SIG-M5 (cell line): ENCODE data around the gene TBC1D4.

Experiments
- DNase-seq: peaks from one replicate; lab custom pipeline; 2025; lab: John Stamatoyannopoulos, UW

Gene TBC1D4

DNA sequence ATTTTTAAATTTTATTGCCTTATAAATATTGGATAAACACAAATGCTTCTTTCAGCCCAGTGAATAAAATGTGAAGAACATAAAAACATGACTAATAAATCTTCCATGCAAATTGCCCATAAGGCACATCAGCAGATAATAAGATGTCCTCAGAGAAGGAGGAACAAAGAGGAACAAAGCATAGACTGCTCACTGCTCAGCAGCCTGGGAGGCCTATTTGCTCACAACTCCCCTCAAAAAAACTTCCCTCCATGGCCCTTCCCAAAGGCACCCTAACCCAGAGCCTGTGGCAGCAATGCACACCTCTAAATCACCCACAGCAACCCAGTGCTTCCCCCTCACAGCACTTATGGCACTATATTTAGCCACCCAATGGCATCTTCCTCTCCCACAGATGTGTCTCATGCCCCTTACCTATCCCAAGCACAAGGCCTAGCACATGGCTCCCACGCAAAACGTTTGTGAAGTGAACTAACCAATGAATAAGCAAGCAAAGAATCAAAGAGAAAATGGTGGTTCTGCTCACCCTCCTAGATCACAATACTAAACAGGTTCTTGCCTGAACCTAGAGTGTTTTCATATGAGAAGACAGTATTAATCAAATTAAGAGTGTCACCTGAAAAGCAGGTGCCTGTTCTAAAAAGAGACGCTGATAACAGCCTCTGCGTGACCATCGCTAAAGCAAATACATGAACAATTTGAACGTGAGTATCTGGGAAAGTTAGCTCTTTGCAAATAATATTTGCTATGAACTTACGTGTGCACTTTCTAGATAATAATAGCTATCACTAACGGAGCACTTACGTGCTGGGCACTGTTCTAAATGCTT lies 96.9 kb downstream of the TBC1D4 start:
- no peak for DNase-seq

DNA sequence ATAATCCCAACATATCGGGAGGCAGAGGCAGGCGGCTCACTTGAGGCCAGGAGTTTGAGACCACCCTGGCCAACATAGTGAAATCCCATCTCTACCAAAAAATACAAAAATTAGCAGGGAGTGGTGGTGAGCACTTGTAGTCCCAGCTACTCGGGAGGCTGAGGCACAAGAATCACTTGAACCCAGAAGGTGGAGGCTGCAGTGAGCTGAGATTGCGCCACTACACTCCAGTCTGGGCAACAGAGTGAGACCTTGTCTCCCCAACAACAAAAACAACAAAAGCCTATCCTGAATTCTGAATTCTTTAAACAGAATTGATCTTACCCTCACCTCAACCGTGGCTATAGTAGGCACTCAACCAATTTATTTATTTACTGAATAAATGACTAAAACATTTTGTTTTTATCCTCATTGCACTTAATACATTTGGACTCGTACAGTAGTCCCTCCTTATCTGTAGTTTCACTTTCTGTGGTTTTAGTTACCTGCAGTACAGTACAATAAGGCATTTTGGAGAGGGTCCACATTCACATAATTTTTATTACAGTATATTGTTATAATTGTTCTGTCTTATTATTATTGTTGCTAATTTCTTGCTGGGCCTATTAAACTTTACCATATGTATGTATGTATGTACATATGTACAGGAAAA lies 98.8 kb downstream of the TBC1D4 start:
- DNase-seq, result no peak

DNA sequence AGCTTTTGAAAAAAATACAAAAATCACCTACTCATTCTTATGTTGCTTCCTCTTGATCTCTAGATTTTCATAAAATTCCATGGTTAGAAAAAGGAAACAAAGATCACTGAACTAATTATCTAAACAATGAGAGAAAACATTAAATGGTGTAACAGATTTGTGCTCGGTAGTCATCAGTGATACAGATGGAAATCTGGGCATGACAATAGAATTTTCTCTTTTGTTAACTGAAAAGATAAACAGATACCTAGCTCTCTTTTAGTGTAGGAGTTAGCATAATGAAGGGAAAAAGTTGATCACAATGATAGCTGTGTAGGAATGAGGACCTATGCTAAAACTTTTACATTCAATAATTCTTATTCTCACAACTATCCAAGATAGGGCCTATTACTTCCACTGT lies 103.7 kb downstream of the TBC1D4 start:
- DNase-seq, result no peak

DNA sequence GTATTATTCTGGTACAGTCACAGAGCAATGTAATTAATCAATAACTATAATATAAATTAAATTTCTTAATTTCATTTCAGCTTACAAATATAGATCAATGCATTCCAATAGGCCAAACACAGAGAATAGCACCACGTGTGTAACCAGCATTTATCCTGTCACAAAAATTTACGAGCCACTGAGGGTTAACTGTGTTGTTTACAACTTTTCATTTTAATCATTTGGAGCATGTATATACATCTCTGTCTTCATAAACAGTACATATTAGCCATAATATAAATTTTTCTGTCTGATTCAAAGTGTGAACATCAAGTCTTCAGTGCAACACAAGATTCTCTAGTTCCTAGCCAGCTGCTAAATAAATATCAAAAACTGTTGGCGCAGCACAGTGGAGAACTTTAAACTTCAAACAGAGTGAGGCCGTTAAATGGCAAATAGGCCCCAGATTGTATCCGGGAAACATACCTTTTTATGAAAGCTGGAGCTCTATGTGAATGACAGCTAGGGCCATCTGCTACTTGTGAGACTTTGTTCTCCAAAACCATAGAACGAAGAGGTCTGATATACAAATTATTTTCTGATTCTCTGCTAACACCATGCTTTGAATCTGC lies 105.1 kb downstream of the TBC1D4 start:
- DNase-seq, result no peak

DNA sequence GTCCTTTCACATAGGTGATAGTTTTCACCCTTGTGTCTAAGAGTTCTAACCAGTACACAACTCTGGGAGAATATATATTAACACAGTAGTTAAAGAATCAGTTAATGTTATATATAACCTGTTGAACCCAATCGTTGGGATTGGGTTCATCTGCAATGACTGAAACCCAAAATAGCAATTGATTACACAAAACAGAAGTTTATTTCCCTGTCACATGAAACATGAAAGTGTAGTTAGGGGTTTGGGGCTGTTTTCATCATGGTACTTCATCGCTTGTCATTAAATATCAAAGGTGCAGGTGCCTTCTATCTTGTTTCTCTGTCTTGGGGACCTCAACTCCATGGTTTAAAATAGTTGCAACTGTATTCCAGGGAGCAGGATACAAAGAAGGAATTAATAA lies 106.6 kb downstream of the TBC1D4 start:
- no peak for DNase-seq

DNA sequence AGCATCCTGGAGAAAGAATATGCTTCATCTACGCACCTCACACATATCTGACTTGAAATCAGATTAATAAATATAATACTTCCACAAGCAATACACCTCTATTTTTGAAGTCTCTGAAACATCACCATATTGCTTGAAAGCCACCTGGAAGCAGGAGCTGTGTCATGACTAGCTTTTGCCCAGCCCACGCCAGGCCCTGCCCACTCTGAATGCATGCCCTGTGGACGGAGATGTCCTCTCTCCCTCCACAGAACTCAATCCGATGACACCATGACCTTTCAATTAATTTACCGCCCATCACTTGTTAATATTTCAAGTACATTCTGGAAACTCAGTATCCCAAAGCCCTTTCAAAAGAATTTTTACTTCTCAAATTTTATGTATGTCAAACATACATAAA lies 108.0 kb downstream of the TBC1D4 start:
- DNase-seq, result no peak

DNA sequence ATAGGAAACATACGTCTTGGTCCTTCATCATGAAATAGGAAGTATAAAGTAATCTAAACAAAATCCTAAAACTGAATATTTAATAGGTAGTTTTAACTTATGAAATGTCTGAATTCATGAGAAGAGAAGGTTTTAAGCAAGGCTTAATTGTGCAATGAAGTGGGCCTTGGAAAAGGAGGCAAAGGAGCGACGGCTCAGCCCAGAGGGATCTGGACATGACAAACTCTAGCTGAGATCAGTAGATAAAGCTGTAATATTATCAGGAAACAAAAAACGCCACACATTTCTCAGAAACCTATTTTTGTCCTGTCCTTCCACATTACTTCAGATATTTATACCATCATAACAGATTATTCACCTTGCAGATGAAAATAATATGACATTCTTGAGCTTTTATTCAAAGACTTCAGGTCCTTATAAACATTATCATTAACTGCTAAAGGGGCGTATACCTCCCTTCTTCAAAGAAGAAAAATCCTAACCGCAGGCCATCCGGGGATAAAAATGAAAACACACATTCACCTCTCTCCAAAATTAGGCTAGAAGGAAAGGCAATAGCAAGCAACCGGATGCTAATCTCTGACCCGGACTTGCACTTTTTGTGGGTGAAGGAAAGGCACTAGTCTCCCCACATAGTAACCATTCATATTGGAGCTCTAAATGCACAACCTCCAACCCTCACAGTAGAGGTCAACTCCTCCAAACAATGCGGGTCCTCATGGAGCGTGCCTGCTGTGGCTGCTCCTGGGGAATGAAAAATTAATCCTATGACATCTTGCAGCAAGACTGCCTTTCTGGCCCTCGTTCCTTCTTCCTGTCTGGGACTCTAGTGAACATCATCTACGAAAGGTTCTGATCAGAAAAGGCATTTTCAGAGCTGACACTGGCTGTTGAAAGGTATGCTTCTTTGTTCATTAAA lies 108.8 kb downstream of the TBC1D4 start:
- DNase-seq, result no peak

DNA sequence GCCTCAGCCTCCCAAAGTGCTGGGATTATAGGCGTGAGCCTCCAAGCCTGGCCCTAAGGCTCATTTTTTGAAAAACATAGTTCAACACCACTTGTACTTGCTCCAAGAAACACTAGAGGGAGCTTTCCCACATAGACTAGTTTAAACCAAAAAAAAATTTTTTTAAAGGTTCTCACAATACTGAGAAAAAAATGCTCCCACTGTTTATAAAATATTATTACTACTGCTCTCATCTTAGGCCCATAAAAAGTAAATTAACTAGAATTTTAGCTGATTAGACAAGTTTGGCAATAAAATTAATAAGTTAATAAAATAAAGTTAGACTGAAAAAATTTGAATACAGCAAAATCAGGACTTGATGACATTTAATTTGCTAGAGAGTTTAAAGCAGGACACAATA lies 109.5 kb downstream of the TBC1D4 start:
- no peak for DNase-seq

DNA sequence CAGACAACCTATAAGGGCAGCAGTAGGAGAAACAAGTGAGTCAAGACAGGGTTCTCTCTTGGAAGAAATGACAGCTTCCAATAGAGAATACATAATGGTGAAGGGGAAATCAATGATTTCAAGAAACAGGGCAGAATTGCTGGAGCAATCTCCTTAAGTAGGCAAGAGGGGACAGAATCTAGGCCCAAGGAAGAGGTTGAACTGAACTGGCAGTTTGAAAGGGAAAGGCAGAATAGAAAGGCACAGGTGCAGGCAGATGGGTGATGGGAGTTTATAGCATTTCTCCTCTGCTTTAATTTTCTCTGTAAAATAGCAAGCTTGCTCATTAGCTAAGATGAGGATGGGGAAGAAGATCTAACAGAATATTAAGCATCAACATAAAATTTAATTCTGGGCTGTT lies 110.8 kb downstream of the TBC1D4 start:
- DNase-seq, result no peak

DNA sequence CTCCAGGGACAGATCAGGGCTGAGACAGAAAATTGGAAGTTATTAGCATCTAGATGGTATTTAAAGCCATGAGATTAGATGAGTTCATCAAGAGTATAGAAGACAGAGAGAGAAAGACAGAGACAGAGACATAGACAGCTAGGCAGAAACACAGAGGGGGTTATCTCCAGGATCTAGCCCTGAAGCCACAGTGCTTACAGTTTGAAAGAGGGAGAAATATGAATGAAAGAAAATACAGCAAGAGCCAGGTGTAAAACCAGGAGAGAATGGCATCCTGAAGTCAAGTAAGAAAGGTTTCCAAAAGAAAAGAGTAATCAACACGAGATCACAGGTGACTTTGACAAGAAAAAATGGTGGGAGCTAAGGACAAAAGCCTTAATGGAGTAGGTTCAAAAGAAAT lies 111.2 kb downstream of the TBC1D4 start:
- no peak for DNase-seq

DNA sequence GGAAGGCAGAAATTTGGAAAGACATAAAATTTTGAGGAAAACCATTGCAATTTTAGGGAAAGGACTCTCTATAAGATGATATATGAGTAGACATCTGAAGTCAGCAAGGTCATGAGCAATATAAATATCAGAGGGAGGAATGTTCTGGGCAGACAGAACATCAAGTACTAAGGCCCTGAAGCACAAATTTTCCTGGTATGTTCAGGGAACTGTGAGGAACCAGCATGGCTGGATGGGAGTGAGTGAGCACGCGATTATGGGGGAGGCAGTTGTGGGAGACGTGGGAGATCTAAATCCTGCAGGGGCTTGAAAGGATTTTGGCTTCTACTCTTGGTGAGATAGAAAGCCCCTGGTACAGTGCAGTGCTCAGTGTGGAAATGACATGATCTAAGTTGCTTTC lies 112.0 kb downstream of the TBC1D4 start:
- no peak for DNase-seq

DNA sequence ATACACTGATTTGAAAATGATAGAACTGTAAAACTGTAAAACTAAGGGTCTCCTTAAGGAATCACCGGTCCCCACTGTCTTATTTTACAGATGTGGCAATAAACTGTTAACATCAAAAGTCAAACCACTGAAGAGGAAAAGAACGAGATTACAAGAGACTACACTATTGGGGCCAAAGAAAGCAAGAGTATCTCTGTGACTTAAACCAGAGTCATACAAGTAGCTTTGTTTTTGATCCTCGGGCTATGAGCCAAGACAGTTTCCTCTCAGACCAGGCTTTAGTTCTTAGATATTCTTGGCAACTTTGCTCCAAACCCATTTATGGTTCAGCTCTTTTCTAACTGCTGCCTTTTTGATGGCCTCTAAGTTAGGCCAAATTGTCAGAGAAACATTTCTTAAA lies 113.8 kb downstream of the TBC1D4 start:
- no peak for DNase-seq

DNA sequence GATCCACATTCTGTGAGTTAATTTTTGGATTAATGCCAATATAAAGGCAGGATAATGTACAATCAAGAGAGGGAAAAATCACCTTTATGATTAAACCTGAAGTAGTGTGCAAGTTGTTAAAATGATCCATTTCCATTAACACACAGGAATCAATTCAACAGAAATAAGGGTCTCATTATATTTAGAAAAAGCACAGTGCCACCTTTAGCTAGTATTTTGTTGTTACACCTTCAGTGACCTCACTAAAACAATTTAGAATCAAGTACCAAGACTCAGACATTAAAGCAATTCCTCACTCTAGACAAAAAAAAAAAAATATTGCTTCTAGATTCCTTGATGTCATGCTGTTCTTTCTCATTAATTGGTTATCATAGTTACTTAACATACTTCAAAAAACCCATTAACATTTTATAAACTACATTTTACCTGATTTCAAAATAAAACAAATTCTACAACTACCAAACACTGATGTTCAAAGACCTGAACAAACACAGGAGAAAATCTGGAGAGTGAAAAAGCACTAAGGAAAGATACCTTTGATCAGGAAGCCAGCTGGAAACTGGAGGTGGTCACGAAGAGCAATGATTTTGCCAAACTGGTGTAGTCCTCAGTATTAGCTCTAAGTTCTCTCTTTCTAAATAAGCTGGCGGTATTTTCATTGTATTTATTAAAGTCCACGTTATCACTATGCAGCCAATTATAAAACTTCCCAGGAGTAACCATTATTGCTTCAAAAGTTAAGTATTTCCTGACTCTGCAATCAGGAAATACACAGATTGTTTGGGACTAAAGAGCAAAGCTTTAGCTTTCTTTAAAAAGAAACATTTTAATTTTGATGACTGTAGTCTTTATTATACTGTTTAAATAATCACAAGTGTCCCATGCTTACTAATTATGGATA lies 115.3 kb downstream of the TBC1D4 start:
- DNase-seq, result no peak

DNA sequence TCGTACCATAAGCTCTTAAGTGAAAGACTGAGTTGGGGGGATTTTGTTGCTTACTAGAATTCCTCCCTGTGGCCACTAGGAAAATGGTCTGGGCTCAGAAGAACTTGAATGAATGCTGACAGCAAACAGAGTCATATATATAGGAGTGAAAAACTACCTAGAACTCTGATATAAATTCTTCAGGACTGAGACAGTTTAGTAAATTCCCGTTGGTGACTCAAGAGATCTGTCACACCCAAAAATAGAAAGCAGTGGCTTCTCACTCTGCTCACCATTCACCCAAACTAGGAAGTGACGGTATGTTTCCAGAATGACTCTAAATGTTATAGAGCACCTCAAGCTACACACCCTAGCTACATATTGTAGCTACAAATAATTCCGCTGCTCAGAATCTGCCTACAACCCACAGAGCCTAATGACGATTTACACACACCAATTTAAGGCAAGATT lies 116.2 kb downstream of the TBC1D4 start:
- DNase-seq, result no peak

DNA sequence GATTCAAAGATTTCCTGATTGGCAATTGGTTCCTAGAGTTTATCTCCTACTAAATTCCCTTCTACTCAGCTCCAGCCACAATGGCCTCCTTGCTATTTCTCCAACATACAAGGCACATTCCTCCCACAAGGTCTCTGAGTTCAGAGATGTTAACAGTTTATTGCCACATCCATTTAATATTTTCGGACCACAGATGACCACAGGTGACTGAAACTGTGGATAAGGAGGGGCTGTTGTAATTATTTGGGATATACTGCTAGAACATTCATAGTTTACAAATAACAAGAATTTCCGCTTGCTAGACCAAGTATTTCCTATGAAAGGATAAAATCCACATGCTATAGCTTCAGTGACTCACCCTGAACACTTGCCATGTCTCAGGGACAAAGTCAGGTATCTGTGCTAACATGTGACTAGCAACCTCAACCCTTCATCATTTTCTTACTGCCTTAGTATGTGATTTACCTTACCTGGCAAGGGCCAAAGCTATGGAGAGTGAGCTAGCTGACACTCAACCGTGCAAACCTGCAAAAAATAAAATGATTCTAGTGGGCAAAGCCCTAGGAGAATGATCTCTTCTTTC lies 117.7 kb downstream of the TBC1D4 start:
- no peak for DNase-seq

DNA sequence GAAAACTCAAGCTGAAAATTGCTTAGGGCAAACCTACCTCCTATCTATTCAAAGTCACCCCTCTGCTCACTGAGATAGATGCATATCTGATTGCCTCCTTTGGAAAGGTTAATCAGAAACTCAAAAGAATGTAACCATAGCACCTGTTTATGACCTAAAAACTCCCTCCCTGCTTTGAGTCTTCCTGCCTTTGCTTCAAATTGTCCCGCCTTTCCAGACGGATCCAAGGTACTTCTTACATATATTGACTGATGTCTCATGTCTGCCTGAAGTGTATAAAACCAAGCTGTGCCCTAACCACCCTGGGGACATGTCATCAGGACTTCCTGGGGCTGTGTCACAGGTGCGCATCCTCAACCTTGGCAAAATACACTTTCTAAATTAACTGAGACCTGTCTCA lies 118.6 kb downstream of the TBC1D4 start:
- DNase-seq, result no peak

DNA sequence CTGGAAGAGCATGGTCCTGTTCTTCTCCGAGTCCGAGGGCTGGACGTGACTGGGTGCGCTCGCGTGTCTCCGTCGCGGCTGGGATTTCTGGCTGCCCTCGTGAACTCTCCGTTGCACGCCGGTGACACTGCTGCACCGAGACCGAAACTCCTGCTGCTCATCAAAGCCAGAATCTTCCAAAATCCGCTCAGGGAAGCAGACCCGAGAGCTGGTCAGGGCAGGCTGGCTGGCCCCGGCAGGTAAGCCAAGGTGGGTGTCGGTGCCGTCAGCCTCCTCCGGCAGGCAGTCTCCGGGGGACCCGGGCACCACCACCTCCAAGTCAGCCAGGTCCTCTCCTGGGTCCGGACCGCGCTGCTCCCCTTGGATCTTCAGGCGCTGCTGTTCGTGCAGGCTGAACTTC lies 119.9 kb downstream of the TBC1D4 start:
- DNase-seq, result no peak

DNA sequence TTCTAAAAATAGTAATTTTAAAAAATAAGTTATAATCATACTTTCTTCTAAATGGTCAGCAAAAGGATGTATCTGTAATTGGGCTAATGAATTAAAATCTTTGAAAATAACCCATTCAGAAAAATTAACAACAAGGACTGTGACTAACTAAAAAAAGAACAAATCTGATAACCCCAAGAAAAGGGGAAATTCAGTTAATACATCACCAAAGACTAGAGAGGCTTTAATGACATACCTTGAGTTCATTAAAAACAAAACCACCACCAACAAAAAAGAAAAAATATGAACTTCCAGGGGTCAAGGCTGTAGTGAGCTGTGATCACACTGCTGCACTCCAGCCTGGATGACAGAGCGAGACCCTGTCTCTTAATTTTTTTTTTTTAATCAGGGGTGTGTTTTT lies 121.8 kb downstream of the TBC1D4 start:
- DNase-seq, result no peak

DNA sequence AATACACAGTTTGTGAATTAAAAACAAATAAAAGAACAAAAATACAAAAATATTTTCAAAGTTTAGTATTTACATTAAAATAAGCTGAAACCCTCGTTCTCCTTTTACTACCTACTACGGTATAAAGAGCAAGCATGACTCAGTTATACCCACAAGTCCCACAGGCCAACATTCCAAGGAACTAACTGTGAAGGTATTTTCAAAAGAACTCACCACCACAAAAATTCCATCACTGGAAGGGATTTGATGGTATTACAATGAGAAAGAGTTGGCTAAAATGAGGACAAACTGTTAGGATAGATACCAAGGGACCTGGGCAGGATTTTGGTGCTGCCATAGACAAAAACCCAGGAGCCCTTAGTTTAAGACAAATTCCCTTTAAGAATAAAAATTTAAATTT lies 122.7 kb downstream of the TBC1D4 start:
- DNase-seq, result no peak

DNA sequence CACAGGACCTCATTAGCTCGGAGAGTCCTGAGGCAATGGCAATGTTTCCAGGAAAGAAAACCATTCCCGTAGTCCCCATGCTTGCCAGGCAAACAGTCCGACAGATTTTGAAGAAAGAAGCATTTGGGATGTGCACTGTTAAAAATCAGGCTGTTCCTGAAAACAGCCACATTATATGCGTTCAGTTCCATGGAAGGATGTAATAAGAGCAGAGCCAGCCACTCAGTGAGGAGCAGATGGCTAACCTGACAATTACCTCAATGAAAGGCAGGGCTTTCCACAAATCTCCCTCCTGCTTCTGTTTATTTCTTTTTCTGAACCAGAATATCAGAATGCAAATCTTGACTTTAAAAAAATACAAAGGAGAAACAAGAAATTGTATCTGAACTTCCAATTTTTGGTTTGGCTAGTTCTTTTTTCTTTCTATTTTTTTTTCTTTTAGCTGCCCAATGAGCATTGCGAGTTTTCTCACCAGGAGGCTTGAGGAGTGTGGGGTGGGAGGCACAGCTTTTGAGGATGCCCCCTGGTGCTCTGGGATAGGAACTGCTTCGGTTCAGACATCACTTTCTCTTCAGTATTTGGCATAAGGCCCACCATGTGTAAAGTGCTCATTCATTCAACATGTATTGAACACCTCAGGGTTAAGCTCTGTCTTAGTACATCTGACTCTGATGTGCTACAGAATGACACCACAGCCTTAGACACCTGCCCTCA lies 124.2 kb downstream of the TBC1D4 start:
- DNase-seq, result no peak
